ENCODE results near the gene RAP2A.

RAP2A gene

DNA sequence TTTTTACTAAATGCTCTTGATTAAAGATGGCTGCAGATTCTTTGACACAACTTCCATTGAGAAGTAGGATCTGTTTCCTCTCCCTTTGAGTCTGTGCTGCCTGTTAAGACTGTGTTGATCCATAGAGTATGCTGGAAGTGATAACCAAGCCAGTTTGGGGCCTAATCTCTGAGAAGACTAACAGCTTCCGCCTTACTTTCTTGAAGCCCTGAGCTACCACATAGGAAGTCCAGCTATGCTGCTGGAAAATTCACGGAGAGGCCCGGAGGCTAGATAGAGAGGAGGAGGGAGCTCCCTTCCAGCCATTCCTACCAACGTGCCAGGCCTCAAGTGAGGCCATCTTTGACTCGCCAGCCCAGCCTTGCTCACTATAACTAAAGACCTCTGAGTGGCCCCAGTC is 12.5 kb downstream of the RAP2A start:
- no peak overlapping the region for H3K4me3 ChIP-seq (ENCODE audit: low read depth, low read length)
- TF ChIP-seq, protein P1, sequence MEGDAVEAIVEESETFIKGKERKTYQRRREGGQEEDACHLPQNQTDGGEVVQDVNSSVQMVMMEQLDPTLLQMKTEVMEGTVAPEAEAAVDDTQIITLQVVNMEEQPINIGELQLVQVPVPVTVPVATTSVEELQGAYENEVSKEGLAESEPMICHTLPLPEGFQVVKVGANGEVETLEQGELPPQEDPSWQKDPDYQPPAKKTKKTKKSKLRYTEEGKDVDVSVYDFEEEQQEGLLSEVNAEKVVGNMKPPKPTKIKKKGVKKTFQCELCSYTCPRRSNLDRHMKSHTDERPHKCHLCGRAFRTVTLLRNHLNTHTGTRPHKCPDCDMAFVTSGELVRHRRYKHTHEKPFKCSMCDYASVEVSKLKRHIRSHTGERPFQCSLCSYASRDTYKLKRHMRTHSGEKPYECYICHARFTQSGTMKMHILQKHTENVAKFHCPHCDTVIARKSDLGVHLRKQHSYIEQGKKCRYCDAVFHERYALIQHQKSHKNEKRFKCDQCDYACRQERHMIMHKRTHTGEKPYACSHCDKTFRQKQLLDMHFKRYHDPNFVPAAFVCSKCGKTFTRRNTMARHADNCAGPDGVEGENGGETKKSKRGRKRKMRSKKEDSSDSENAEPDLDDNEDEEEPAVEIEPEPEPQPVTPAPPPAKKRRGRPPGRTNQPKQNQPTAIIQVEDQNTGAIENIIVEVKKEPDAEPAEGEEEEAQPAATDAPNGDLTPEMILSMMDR (IDR thresholded peaks at IDR 0.05; ENCODE audit: borderline replicate concordance, insufficient read depth, low read depth, low read length): no peak

DNA sequence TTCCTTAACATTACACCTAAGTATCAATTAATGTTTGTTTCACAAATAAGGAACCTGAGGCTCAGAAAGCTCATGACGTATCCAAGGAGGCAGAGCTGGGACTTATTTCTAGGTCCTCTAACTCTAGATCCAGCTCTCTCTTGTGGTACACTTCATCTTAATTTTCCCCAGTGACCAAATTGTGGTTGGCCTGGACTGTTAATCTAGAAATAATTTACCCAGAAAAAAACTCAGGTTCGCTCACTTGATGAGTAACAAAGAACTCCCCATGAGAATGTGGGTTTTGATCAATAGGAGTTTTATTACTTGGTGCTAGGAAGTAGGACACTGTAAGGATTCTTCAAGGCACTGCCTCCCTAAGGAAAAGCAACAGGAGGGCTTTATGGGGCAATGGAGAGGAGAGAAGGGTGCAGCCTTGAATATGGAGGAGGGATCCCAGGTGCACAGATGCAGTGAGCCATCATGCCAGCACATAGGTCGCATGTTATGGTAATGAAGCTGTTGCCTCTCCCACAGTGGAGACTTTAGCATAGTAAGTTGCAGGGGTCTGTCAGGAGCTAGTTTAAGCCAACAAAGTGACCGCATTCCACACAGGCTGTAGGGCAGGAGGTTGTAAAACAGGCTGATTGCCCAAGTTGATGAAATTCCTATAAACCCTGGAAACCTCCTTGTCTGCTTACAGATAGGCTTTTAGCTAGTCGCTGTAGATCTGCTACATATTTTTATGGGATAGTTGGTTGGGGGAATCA is 14.7 kb downstream of the RAP2A start:
- no peak overlapping the region for H3K4me3 ChIP-seq (ENCODE audit: low read depth, low read length)
- TF ChIP-seq, protein P1 (IDR thresholded peaks at IDR 0.05; ENCODE audit: borderline replicate concordance, insufficient read depth, low read depth, low read length): no peak

DNA sequence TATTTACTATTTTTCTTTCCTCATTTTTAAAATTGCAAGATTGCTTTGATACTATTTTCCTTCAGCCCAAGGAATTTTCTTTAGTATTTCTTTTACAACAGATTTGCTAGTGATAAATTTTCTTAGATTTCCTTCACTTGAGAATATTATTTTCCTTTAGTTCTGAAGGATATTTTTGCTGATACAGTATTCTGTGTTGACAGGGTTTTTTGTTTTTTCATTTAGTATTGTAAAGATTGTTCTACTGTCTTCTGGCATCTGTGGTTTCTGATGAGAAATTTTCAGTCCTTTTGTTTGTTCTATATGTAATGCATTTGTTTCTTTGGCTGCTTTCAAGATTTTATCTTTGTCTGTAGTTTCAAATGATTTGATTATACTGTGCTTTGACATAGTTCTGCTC is 20.7 kb downstream of the RAP2A start:
- TF ChIP-seq, protein P1 (IDR thresholded peaks at IDR 0.05; ENCODE audit: borderline replicate concordance, insufficient read depth, low read depth, low read length): no peak
- no peak overlapping the region for H3K4me3 ChIP-seq (ENCODE audit: low read depth, low read length)

DNA sequence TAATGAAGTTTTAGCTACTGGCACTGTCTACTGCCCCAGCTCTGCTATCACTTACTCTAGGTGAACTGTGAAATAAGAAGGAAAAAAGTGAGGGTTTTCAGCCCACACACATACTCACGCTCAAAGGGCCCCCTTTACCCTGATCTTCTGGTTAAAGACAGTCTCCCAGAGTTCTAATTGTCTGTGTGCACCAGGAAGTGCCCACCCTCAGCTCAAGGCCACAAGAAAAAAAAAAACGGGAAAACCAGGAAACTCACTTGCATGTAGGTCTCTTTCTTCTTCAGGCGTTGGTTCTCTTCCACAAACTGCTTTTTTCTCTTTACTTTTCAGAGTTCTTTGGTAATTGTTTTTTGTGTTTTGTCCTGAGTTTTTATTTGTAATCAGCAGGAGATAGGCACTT is 22.1 kb downstream of the RAP2A start:
- H3K4me3 ChIP-seq (ENCODE audit: low read depth, low read length): no peak overlapping the region
- TF ChIP-seq, protein P1 (IDR thresholded peaks at IDR 0.05; ENCODE audit: borderline replicate concordance, insufficient read depth, low read depth, low read length): no peak

DNA sequence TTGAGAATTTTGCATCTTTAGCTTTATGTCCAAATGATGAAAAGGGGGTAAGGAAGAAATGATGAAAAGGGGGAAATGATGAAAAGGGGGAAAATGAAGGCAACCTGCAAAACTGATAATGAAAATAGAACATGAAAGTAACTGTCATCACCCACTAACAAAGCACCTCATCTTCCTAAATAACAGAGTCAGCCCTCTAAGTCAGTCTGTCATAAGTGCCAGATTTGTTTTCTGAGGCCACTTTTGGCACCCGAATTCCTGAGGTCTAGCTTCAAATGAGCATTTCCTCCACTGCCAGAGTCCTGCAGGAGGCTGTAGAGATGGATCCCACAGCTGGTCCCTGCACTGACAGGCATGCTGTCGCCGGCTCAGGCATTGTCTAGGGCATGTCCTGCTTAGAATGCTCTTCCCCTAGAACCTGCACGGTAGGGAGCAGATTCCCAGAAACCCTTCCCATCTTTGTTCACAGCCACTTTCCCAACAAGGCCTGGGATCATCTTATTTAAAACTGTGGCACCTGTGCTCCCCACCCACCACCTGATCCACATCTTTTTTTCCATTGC is 25.3 kb downstream of the RAP2A start:
- TF ChIP-seq, protein P1 (IDR thresholded peaks at IDR 0.05; ENCODE audit: borderline replicate concordance, insufficient read depth, low read depth, low read length): no peak
- H3K4me3 ChIP-seq (ENCODE audit: low read depth, low read length): peak overlapping the region; percentile 26

DNA sequence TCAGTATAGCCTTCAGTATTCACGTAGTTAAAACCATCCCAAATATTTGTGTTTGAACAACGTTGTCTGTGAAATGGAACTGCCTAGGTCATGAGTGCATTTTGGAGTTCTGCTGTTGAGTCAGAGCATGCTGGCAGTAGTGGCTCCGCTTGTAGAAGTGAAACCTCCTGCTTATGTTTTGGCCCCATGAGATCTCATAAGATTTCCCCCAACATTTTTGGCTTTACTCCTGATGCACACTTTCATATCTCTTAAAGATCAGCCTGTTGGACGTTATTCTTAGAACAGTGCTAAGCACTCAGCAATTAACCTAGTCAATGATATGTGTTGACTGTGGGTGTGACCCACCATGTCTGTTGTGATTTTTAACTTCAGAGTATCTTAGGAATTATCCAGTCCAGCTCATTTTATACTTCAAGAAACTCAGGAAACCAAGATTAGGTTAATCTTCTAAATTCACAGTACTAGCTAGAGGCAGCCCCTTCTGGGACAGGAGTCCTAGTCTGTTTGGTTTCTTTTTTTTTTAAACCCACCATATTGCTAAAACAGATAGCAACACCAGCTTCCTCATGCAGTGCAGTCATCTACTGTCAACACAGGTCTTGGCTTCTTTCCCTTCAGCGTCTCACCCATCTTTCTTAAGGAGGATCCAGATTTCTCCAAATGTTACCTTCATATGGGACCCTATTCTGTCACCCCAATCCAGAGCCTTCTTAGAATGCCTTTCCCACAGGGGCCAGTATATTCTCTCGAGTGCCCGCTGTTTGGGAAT is 26.2 kb downstream of the RAP2A start:
- peak overlapping the region; percentile 3 for H3K4me3 ChIP-seq (ENCODE audit: low read depth, low read length)
- TF ChIP-seq, protein P1 (IDR thresholded peaks at IDR 0.05; ENCODE audit: borderline replicate concordance, insufficient read depth, low read depth, low read length): no peak

Measured in GM12875 (cell line).